HepG2 (cell line): ENCODE results near the gene SLC8B1. TPM values are rescaled to one million over a fixed set of nuclear protein-coding genes. Genes with fewer than 3 reads are reported as not detected.

ENCODE experiments used
- FOXK1 ChIP-seq: sonication (generic); formaldehyde crosslinking; IDR thresholded peaks from 2 replicates; pipeline ENCODE4 v1.4.0; 2020; ENCODE audit warnings: low read depth, missing genetic modification reagents, borderline replicate concordance
- KIAA2018 ChIP-seq: sonication (generic); formaldehyde crosslinking; IDR thresholded peaks from 2 replicates; pipeline ENCODE4 v1.5.0; 2020; ENCODE audit warnings: mild to moderate bottlenecking, missing genetic modification reagents, borderline replicate concordance
- MNT ChIP-seq: fragments of 450-650 bp; IDR thresholded peaks from 2 replicates; pipeline ENCODE4 v1.6.1; 2016
- NFE2L1 ChIP-seq: sonication (generic); formaldehyde crosslinking; IDR thresholded peaks from 2 replicates; pipeline ENCODE4 v1.4.0; 2020; ENCODE audit warnings: missing genetic modification reagents, mild to moderate bottlenecking, borderline replicate concordance
- NR3C1 ChIP-seq: sonication (generic); formaldehyde crosslinking; IDR thresholded peaks from 2 replicates; pipeline ENCODE4 v1.4.0; 2020; ENCODE audit warnings: missing genetic modification reagents
- PCBP2 ChIP-seq: fragments of 200-400 bp; formaldehyde crosslinking; optimal IDR thresholded peaks from 2 replicates; pipeline ENCODE3; 2018; ENCODE audit warnings: low read length, low read depth; ENCODE audit not compliant: poor library complexity, severe bottlenecking
- TCF12 ChIP-seq, 2 experiments: fragments of 450-650 bp in 1 of 2; sonication (generic) in 1 of 2; formaldehyde crosslinking in 1 of 2; IDR thresholded peaks; 2 replicates each; pipeline versions ENCODE4 v1.6.1 to v1.8.0; 2017 to 2022; ENCODE audit warnings: antibody characterized with exemption in 1 of 2, mild to moderate bottlenecking in 1 of 2, missing genetic modification reagents in 1 of 2, moderate library complexity in 1 of 2
- ZMAT3 ChIP-seq: sonication (generic); formaldehyde crosslinking; conservative IDR thresholded peaks from 2 replicates; pipeline ENCODE4 v1.7.0; 2021; ENCODE audit warnings: missing genetic modification reagents
- ZNF543 ChIP-seq: sonication (generic); formaldehyde crosslinking; IDR thresholded peaks from 2 replicates; pipeline ENCODE4 v1.4.0; 2020; ENCODE audit warnings: mild to moderate bottlenecking, missing genetic modification reagents
- ZNF781 ChIP-seq: sonication (generic); formaldehyde crosslinking; IDR thresholded peaks from 2 replicates; pipeline ENCODE4 v1.5.1; 2020; ENCODE audit warnings: borderline replicate concordance, mild to moderate bottlenecking, missing genetic modification reagents; ENCODE audit errors: not compliant biosample characterization
- polyA plus RNA-seq, 8 experiments: library from polyadenylated mRNA; depleted of rRNA in 3 of 8; stranded (reverse) in 7 of 8; unstranded in 1 of 8; fragments of >200 nt; fragmentation: Illumina TruSeq in 4 of 8; extraction: Trizol in 4 of 8; gene quantifications; 2 replicates each; pipeline versions ENCODE4 v1.2.1 to v1.2.3, GENCODE V29; 2011 to 2016; ENCODE audit warnings: low read depth in 4 of 8, missing spikeins in 1 of 8, mixed read lengths in 1 of 8; ENCODE audit not compliant: insufficient read depth in 1 of 8
- total RNA-seq, 5 experiments: library from RNA; depleted of rRNA; stranded (reverse); fragments of >200 nt; fragmentation: Illumina TruSeq; extraction: Trizol; gene quantifications; 2 replicates each; pipeline ENCODE4 v1.2.3, GENCODE V29; 2016; ENCODE audit warnings: low read depth in 1 of 5

Gene SLC8B1
- total and polyA plus RNA-seq, 2 of the 13 experiments (the other 11 are each of a cell fraction or from before 2014, with no cell fraction given), result 6.8 to 8.0 TPM

- TF ChIP-seq KIAA2018 (CRISPR knock-in tag), result no peak
- no peak for TF ChIP-seq ZNF781
- no peak for TF ChIP-seq ZNF543 (CRISPR knock-in tag)
- no peak for TF ChIP-seq NR3C1
- no peak for TF ChIP-seq ZMAT3
- TF ChIP-seq TCF12 (IDR thresholded peaks at IDR 0.05), result no peak
- TF ChIP-seq TCF12 (CRISPR knock-in tag; IDR thresholded peaks at IDR 0.05), result no peak
- no peak for TF ChIP-seq MNT
- TF ChIP-seq FOXK1 (CRISPR knock-in tag), result no peak
- TF ChIP-seq PCBP2, result no peak
- TF ChIP-seq NFE2L1 (CRISPR knock-in tag), result no peak
- TF ChIP-seq, all 625 proteins: peak for 0
Measured at GRCh38 chr12:113370923-113371682, 36.2 kb upstream of the SLC8B1 start (continued).
